DMS 273 treated with DMSO at 0.1 percent for 48 hours (cell line): Measurements from ENCODE around the gene B4GALT5.
A peak's percentile ranks its signal among the peaks of the same experiment; 100 is the strongest.
"Not testable (repeated sequence)": the region's sequence is repeated elsewhere in the genome, so short reads cannot be mapped to it uniquely, and the experiment has no call there.

Experiments
- DNase-seq: peaks from one replicate; lab custom pipeline; 2025; lab: John Stamatoyannopoulos, UW

The B4GALT5 gene

GRCh38 chr20:49628280-49628679 lies 85.4 kb downstream of the B4GALT5 start:
- DNase-seq: not testable (repeated sequence)

- DNase-seq: no peak
Observed at GRCh38 chr20:49627329-49627761, 86.3 kb downstream of the B4GALT5 start.

GRCh38 chr20:49624988-49625387 lies 88.7 kb downstream of the B4GALT5 start:
- DNase-seq: not testable (repeated sequence)

- DNase-seq: no peak
Observed at GRCh38 chr20:49624317-49624716, 89.4 kb downstream of the B4GALT5 start.

GRCh38 chr20:49622243-49622642 lies 91.4 kb downstream of the B4GALT5 start:
- no peak for DNase-seq

GRCh38 chr20:49620364-49621240 lies 93.1 kb downstream of the B4GALT5 start:
- no peak for DNase-seq

GRCh38 chr20:49619113-49620048 lies 94.3 kb downstream of the B4GALT5 start:
- DNase-seq: no peak

GRCh38 chr20:49618289-49618688 lies 95.4 kb downstream of the B4GALT5 start:
- DNase-seq: no peak

GRCh38 chr20:49617394-49617793 lies 96.3 kb downstream of the B4GALT5 start:
- DNase-seq: not testable (repeated sequence)

- DNase-seq: no peak
Observed at GRCh38 chr20:49616154-49617007, 97.3 kb downstream of the B4GALT5 start.

- no peak for DNase-seq
Observed at GRCh38 chr20:49615401-49616153, 98.1 kb downstream of the B4GALT5 start.

GRCh38 chr20:49615051-49615400 lies 98.7 kb downstream of the B4GALT5 start:
- not testable (repeated sequence) for DNase-seq

- DNase-seq: no peak
Observed at GRCh38 chr20:49614338-49615050, 99.2 kb downstream of the B4GALT5 start.

GRCh38 chr20:49612127-49612738 lies 101.4 kb downstream of the B4GALT5 start:
- DNase-seq: no peak

GRCh38 chr20:49611539-49612126 lies 102.0 kb downstream of the B4GALT5 start:
- DNase-seq: not testable (repeated sequence)

- no peak for DNase-seq
Observed at GRCh38 chr20:49610691-49611538, 102.8 kb downstream of the B4GALT5 start.

GRCh38 chr20:49608752-49609670 lies 104.7 kb downstream of the B4GALT5 start:
- peak; percentile 19 for DNase-seq
